GM21423 (cell line): ENCODE results near the gene ZDHHC11B.

Experiments used
- ATAC-seq: cut with Tn5 transposase; IDR thresholded peaks from one replicate; pipeline ENCODE4 v1.9.1; 2021; ENCODE audit warnings: mild to moderate bottlenecking, moderate library complexity; ENCODE audit not compliant: unreplicated experiment

The ZDHHC11B gene

DNA sequence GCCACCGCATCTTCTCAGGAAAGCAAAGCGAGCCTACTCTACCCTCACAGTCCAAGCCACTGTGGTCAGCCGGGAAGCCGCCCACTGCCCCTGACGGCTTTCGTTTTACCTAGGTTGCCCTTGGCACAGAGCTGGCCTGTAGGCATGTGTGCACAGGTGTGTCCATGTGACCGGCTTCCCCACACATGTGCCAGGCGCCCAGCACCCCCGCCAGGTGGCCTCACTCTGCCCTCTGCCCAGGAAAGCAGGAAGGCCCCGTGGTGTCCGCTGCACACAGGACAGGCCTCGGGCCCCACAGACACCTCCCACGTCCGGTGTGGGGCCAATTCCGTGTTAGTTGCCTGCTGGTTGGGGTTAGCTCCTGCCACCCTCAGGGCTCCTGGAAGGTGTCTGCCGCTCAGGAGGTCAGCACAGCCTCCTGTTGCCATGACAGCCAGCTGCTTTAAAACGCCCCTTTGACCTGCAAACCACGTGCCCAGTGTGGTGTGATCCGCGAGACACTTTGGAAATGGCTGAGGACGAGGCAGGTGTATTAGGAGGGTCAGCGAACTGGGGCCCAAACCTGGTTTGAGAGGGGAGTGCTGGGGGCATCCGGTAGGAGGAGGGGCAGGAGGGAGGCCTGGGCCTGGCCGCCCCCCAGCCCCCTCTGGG lies 120.1 kb downstream of the ZDHHC11B start:
- ATAC-seq, result no peak

DNA sequence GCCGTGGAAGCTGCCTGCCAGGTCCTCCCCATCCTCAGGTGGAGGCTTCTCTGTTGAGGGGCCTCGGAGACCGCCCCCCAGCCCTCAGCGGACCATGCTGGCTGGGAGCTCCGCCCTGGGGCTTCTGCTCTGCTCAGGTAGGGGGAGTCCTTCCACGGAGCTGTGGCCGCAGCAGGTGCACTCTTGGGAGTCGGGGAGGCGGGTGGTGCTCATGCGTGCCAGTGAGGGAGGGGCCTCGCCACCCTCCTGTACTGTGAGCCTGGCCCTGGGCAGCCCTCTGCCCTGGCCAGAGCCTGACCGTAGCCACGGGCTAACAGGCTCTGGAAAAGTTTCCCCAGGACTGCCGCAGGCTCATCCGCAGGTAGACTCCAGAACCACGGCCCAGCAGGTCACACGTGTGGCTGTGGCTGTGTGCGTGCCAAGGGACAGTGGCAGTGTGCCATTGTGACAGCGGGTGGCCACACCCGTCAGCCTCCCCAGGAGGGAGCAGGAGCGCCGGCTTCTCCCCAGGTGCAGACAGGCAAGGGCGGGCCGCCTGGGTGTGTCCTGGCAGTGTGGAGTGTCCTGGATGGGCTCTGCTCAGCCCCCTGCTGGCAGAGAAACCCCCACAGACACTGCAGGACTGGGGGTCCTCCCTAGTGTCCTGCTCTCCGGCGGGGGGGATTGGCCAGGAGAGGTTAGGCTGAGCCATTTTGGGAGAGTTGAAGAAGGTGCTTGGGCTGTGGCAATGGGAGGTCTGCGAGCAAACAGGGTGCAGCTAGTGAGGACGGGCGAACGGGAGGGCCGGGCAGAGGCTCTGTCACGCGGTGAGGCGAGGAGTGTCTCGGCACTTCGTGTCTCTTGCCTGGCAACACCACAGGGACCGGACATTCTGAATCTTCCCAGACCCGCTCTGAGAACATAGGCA lies 120.8 kb downstream of the ZDHHC11B start:
- no peak for ATAC-seq

DNA sequence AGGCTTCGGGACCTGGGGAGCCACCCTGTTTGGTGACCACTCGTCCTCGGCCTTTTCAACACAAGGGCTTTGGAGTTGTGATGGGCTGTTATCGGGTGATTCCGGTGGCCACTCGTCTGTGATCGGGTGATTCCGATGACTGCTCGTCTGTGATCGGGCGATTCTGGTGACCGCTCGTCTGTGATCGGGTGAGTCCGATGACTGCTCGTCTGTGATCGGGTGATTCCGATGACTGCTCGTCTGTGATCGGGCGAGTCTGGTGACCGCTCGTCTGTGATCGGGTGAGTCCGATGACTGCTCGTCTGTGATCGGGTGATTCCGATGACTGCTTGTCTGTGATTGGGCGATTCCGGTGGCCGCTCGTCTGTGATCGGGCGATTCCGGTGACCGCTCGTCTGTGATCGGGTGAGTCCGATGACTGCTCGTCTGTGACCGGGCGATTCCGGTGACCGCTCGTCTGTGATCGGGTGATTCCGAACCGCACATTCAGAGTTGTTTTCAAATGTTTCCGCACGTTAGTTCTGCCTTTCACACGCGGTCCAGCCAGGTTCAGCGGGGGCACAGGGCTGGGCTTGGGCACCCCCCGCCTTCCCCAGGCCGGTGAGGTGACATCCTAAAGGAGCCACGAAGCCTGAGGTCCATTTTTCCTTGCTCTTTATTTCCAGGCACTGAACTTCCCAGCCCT lies 121.6 kb downstream of the ZDHHC11B start:
- ATAC-seq, result no peak

DNA sequence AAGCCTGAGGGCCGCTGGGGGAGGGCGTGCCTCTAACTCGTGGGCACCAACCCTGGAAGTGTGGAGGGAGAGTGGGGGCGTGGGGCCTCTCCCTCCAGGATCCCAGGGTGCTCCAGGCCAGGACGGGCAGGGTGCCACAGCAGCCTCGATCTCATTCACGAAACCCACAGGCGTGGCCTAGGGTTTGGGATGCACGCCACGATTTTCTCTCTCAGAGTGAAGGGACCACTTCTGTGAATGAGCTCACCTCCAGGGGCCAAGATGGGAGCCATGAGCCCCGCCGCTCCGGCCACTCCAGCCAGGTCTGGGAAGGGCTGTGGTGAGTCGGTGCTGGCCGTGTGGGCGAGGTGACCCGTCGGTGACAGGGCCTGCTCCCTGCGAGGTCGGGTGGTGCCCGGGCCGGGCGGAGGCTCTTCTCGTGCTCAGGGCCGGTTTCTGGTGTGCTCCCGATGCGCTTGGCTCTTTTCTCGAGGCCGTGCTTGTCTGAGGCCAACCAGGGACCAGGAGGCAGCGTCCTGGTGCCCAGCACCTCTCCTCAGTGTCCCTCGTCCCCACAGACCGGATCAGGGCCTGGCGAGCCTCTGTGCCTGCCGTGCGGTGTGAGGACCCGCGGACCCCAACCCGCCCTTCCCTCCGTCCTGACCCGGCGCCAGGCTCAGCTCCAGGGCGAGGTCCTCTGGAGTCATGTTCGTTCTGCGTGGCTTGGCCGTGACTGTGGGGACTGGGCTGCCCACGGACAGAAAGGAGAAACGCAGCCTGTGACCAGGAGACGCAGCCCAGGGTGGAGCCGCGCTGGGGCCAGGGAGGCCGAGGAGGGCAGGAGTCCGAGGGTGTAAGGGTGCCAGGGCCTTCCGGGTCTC lies 122.4 kb downstream of the ZDHHC11B start:
- no peak for ATAC-seq

DNA sequence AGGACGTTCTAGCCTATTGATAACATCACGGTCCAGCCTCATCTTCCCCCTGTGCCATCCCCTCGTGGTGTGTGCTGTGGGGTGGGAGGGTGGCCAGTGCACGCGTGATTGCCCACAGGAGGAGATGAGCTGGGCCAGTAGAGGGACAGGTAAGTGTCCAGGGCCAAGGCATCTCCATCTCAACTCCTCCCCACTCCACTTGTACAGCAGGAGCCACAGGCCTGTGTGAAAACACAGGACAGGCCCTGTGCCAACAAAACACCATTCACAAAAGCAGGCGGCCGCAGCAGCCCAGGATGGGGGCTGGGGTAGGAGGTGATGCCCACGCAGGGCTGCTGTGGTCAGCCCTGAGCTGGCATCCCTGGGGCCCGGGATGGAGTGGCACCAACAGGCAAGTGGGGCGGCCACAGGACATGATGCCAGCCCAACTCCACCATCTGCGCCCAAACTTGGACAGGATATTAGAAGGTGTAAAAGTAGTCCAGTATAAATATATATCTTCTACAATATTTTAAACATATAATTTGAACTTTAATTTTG lies 124.0 kb downstream of the ZDHHC11B start:
- no peak for ATAC-seq
